ENCODE measurements around the gene ATP2B2. TPM values are rescaled to one million over a fixed set of nuclear protein-coding genes. Genes with fewer than 3 reads are reported as not detected.

ATP2B2 gene
- total and polyA plus RNA-seq, 2 of the 8 experiments (the other 6 are each of a cell fraction or from before 2014, with no cell fraction given), result 0.14 to 1.2 TPM

DNA sequence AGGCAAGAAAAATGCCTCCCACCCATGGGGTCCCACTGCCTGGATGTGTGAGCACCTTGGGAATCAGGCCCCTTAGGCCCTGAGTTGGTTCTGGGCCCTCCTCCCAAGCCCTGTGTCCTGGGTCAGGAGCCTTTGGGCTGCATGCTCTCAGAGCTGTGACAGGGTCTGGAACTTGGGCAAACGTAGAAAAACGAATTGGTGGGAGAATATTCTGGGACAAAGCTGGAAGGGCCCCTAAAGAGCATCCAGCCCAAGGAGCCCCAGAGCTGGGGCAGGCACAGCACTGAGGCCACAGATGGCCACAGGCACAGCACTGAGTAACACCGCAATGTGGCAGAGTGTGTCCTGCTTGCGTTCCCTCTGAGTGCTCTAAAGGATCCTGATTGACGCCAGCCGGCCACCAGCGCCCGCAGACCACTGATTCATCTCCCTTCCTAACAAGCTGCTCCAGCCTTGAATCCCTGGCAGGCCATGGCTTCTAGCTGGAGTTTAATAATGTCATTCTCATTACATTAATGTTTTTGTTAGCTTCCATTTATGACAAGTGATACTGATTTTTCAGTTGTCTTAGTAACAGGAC is 165.9 kb downstream of the ATP2B2 start (continued):
- TF ChIP-seq JUN (IDR thresholded peaks at IDR 0.05; ENCODE audit: low read depth, low read length) (no peak), CREB1 (IDR thresholded peaks at IDR 0.05) (no peak), PHF8 (conservative IDR thresholded peaks at IDR 0.05; ENCODE audit: low read depth, low read length) (no peak)
- TF ChIP-seq, protein P1, sequence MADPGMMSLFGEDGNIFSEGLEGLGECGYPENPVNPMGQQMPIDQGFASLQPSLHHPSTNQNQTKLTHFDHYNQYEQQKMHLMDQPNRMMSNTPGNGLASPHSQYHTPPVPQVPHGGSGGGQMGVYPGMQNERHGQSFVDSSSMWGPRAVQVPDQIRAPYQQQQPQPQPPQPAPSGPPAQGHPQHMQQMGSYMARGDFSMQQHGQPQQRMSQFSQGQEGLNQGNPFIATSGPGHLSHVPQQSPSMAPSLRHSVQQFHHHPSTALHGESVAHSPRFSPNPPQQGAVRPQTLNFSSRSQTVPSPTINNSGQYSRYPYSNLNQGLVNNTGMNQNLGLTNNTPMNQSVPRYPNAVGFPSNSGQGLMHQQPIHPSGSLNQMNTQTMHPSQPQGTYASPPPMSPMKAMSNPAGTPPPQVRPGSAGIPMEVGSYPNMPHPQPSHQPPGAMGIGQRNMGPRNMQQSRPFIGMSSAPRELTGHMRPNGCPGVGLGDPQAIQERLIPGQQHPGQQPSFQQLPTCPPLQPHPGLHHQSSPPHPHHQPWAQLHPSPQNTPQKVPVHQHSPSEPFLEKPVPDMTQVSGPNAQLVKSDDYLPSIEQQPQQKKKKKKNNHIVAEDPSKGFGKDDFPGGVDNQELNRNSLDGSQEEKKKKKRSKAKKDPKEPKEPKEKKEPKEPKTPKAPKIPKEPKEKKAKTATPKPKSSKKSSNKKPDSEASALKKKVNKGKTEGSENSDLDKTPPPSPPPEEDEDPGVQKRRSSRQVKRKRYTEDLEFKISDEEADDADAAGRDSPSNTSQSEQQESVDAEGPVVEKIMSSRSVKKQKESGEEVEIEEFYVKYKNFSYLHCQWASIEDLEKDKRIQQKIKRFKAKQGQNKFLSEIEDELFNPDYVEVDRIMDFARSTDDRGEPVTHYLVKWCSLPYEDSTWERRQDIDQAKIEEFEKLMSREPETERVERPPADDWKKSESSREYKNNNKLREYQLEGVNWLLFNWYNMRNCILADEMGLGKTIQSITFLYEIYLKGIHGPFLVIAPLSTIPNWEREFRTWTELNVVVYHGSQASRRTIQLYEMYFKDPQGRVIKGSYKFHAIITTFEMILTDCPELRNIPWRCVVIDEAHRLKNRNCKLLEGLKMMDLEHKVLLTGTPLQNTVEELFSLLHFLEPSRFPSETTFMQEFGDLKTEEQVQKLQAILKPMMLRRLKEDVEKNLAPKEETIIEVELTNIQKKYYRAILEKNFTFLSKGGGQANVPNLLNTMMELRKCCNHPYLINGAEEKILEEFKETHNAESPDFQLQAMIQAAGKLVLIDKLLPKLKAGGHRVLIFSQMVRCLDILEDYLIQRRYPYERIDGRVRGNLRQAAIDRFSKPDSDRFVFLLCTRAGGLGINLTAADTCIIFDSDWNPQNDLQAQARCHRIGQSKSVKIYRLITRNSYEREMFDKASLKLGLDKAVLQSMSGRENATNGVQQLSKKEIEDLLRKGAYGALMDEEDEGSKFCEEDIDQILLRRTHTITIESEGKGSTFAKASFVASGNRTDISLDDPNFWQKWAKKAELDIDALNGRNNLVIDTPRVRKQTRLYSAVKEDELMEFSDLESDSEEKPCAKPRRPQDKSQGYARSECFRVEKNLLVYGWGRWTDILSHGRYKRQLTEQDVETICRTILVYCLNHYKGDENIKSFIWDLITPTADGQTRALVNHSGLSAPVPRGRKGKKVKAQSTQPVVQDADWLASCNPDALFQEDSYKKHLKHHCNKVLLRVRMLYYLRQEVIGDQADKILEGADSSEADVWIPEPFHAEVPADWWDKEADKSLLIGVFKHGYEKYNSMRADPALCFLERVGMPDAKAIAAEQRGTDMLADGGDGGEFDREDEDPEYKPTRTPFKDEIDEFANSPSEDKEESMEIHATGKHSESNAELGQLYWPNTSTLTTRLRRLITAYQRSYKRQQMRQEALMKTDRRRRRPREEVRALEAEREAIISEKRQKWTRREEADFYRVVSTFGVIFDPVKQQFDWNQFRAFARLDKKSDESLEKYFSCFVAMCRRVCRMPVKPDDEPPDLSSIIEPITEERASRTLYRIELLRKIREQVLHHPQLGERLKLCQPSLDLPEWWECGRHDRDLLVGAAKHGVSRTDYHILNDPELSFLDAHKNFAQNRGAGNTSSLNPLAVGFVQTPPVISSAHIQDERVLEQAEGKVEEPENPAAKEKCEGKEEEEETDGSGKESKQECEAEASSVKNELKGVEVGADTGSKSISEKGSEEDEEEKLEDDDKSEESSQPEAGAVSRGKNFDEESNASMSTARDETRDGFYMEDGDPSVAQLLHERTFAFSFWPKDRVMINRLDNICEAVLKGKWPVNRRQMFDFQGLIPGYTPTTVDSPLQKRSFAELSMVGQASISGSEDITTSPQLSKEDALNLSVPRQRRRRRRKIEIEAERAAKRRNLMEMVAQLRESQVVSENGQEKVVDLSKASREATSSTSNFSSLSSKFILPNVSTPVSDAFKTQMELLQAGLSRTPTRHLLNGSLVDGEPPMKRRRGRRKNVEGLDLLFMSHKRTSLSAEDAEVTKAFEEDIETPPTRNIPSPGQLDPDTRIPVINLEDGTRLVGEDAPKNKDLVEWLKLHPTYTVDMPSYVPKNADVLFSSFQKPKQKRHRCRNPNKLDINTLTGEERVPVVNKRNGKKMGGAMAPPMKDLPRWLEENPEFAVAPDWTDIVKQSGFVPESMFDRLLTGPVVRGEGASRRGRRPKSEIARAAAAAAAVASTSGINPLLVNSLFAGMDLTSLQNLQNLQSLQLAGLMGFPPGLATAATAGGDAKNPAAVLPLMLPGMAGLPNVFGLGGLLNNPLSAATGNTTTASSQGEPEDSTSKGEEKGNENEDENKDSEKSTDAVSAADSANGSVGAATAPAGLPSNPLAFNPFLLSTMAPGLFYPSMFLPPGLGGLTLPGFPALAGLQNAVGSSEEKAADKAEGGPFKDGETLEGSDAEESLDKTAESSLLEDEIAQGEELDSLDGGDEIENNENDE (IDR thresholded peaks at IDR 0.05; ENCODE audit: insufficient replicate concordance, low read length), result no peak

All from H1 (cell line).